ENCODE measurements around the gene RIMKLB. TPM values are rescaled to one million over a fixed set of nuclear protein-coding genes. Genes with fewer than 3 reads are reported as not detected.
"Not testable (repeated sequence)": the region's sequence is repeated elsewhere in the genome, so short reads cannot be mapped to it uniquely, and the experiment has no call there.

The RIMKLB gene
- polyA plus RNA-seq, 3 donors, result 1.0 to 6.6 (median 1.2) TPM

DNA sequence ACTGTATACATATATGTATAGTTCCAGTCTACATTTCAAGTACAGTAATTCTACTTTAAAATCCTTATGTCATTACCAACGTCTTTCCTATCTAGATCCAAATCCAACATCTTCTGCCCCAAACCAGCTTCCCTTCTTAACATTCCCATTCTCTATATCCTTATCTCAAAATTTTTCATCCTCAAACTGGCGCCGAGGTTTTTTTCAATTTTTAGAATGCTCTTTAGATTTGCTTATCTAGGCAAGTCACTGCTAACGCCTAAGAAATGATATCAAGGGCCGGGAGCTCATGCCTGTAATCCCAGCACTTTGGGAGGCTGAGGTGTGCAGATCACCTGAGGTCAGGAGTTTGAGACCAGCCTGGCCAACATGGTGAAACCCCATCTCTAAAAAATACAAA, 48.3 kb downstream of the RIMKLB start:
- no peak overlapping the region for H2AFZ ChIP-seq (ENCODE audit: insufficient read depth, low read depth, low read length, poor library complexity, severe bottlenecking)
- 83% methylated on average over 1 of the region's 5 CpGs for WGBS (ENCODE audit: insufficient coverage)
- DNase-seq, result no peak
- TF ChIP-seq, protein P1, sequence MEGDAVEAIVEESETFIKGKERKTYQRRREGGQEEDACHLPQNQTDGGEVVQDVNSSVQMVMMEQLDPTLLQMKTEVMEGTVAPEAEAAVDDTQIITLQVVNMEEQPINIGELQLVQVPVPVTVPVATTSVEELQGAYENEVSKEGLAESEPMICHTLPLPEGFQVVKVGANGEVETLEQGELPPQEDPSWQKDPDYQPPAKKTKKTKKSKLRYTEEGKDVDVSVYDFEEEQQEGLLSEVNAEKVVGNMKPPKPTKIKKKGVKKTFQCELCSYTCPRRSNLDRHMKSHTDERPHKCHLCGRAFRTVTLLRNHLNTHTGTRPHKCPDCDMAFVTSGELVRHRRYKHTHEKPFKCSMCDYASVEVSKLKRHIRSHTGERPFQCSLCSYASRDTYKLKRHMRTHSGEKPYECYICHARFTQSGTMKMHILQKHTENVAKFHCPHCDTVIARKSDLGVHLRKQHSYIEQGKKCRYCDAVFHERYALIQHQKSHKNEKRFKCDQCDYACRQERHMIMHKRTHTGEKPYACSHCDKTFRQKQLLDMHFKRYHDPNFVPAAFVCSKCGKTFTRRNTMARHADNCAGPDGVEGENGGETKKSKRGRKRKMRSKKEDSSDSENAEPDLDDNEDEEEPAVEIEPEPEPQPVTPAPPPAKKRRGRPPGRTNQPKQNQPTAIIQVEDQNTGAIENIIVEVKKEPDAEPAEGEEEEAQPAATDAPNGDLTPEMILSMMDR (IDR thresholded peaks at IDR 0.05), result no peak
- no peak overlapping the region for H3K4me2 ChIP-seq (replicated peaks; ENCODE audit: extremely low read depth, low read length, poor library complexity, severe bottlenecking)
- no peak overlapping the region for H3K4me3 ChIP-seq (replicated peaks in 1 of 3; ENCODE audit: low read depth in 2 of 3, low read length in 3 of 3)
- H3K79me2 ChIP-seq (ENCODE audit: insufficient read depth, low read length), result no peaks in the 10 kb centered on the region
- intact Hi-C loops (cut with micrococcal nuclease), result no loop called here
- H3K27me3 ChIP-seq (ENCODE audit: control insufficient read depth in 2 of 2, insufficient read depth in 2 of 2, low read length in 2 of 2), result no peaks in the 10 kb centered on the region
- H3K9me3 ChIP-seq (replicated peaks in 1 of 2; ENCODE audit: control insufficient read depth in 1 of 2, insufficient read depth in 1 of 2, low read length in 2 of 2), result no peaks in the 10 kb centered on the region
- Mint-ChIP-seq H3K36me3 (peaks cover 2 to 5% of the 10 kb centered on the region in 2 donors), H3K27ac (no peak overlapping the region), H3K9me3 (no peaks in the 10 kb centered on the region), H3K4me3 (no peak overlapping the region), H3K4me1 (peaks cover 5% of the 10 kb centered on the region), H3K27me3 (ENCODE audit: low read depth in 3 of 3) (no peaks in the 10 kb centered on the region)
- H3K9ac ChIP-seq (ENCODE audit: insufficient read depth, low read length, poor library complexity, severe bottlenecking), result no peak overlapping the region
- H3K36me3 ChIP-seq (replicated peaks in 1 of 2; ENCODE audit: control insufficient read depth in 1 of 2, insufficient read depth in 2 of 2, low read length in 2 of 2), result no peaks in the 10 kb centered on the region
- no peaks in the 10 kb centered on the region for H4K20me1 ChIP-seq (ENCODE audit: insufficient read depth, low read length)
- H3K27ac ChIP-seq (ENCODE audit: low read depth in 1 of 2, low read length in 2 of 2), result no peak overlapping the region
- no peaks in the 10 kb centered on the region for H3K4me1 ChIP-seq (ENCODE audit: control insufficient read depth in 1 of 2, insufficient read depth in 2 of 2, low read length in 2 of 2)

DNA sequence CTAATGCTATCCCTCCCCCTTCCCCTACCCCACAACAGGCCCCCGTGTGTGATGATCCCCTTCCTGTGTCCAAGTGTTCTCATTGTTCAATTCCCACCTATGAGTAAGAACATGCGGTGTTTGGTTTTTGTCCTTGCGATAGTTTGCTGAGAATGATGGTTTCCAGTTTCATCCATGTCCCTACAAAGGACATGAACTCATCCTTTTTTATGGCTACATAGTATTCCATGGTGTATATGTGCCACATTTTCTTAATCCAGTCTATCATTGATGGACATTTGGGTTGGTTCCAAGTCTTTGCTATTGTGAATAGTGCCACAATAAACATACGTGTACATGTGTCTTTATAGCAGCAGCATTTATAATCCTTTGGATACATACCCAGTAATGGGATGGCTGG, 62.3 kb downstream of the RIMKLB start:
- H3K4me3 ChIP-seq (replicated peaks in 1 of 3; ENCODE audit: low read depth in 2 of 3, low read length in 3 of 3); DNase-seq; H3K27ac Mint-ChIP-seq; H3K9me3 Mint-ChIP-seq; H3K9me3 ChIP-seq (replicated peaks in 1 of 2; ENCODE audit: control insufficient read depth in 1 of 2, insufficient read depth in 1 of 2, low read length in 2 of 2); H3K27me3 Mint-ChIP-seq (ENCODE audit: low read depth in 3 of 3); H4K20me1 ChIP-seq (ENCODE audit: insufficient read depth, low read length); H3K79me2 ChIP-seq (ENCODE audit: insufficient read depth, low read length); H3K4me3 Mint-ChIP-seq; H3K4me1 ChIP-seq (ENCODE audit: control insufficient read depth in 1 of 2, insufficient read depth in 2 of 2, low read length in 2 of 2); H3K36me3 ChIP-seq (replicated peaks in 1 of 2; ENCODE audit: control insufficient read depth in 1 of 2, insufficient read depth in 2 of 2, low read length in 2 of 2); H3K27ac ChIP-seq (ENCODE audit: low read depth in 1 of 2, low read length in 2 of 2); H3K27me3 ChIP-seq (ENCODE audit: control insufficient read depth in 2 of 2, insufficient read depth in 2 of 2, low read length in 2 of 2); intact Hi-C loops (cut with micrococcal nuclease); H3K4me2 ChIP-seq (replicated peaks; ENCODE audit: extremely low read depth, low read length, poor library complexity, severe bottlenecking); H3K4me1 Mint-ChIP-seq; H3K9ac ChIP-seq (ENCODE audit: insufficient read depth, low read length, poor library complexity, severe bottlenecking); H2AFZ ChIP-seq (ENCODE audit: insufficient read depth, low read depth, low read length, poor library complexity, severe bottlenecking): not testable (repeated sequence)
- H3K36me3 Mint-ChIP-seq, result peaks cover 10 to 13% of the 10 kb centered on the region in 2 donors
- WGBS (ENCODE audit: insufficient coverage), result no CpG with 5 or more reads among the region's 4 CpGs

DNA sequence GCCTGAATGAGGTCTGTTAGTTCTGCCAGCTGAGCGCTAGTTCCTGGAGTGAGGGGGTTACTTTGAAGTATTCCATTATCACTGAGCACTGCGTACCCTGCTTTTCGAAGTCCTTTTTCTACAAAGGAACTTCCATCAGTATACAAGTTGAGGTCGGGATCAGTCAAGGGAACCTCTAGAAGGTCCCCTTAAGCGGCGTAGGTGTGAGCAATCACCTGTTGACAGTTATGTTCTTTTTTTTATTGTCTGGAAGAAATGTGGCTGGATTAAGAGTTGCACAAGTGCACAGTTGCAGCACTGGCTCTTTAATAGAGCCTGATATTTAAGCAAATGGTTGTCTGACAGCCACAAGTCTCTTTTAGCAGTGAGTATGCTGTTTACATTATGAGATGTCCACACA, 64.9 kb downstream of the RIMKLB start:
- not testable (repeated sequence) for H3K27ac ChIP-seq (ENCODE audit: low read depth in 1 of 2, low read length in 2 of 2); H3K27ac Mint-ChIP-seq
- 83% methylated on average over 2 of the region's 6 CpGs for WGBS (ENCODE audit: insufficient coverage)

DNA sequence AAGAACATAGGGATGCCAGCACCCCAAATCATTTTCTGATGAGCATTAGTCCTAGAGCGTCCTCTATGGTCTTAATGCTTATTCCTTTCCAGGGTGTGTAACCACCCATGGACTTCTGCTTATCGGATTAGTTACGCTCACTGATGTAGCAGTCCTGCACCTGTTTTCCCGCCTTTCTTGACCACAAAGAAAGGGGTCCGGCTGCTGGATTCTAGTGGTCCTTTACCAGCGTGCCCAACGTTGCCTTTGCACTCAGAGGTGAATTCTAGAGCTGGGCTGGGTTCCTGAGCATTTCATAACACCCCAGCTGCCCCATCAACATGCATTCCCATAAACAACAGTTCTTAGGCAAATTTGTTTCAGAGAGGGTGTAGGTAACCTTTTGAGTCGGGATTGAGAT, 68.3 kb downstream of the RIMKLB start:
- H3K27me3 Mint-ChIP-seq (ENCODE audit: low read depth in 3 of 3); H3K36me3 Mint-ChIP-seq; H3K27ac Mint-ChIP-seq; H3K4me2 ChIP-seq (replicated peaks; ENCODE audit: extremely low read depth, low read length, poor library complexity, severe bottlenecking); H3K4me3 Mint-ChIP-seq; H3K79me2 ChIP-seq (ENCODE audit: insufficient read depth, low read length); H3K27ac ChIP-seq (ENCODE audit: low read depth in 1 of 2, low read length in 2 of 2); H2AFZ ChIP-seq (ENCODE audit: insufficient read depth, low read depth, low read length, poor library complexity, severe bottlenecking); DNase-seq; H3K9me3 Mint-ChIP-seq; H4K20me1 ChIP-seq (ENCODE audit: insufficient read depth, low read length); H3K9ac ChIP-seq (ENCODE audit: insufficient read depth, low read length, poor library complexity, severe bottlenecking); H3K9me3 ChIP-seq (replicated peaks in 1 of 2; ENCODE audit: control insufficient read depth in 1 of 2, insufficient read depth in 1 of 2, low read length in 2 of 2); H3K4me1 ChIP-seq (ENCODE audit: control insufficient read depth in 1 of 2, insufficient read depth in 2 of 2, low read length in 2 of 2); H3K4me3 ChIP-seq (replicated peaks in 1 of 3; ENCODE audit: low read depth in 2 of 3, low read length in 3 of 3); H3K36me3 ChIP-seq (replicated peaks in 1 of 2; ENCODE audit: control insufficient read depth in 1 of 2, insufficient read depth in 2 of 2, low read length in 2 of 2); H3K4me1 Mint-ChIP-seq; intact Hi-C loops (cut with micrococcal nuclease); H3K27me3 ChIP-seq (ENCODE audit: control insufficient read depth in 2 of 2, insufficient read depth in 2 of 2, low read length in 2 of 2): not testable (repeated sequence)
- 100% methylated on average over 2 of the region's 8 CpGs for WGBS (ENCODE audit: insufficient coverage)

More for the DNA sequence above, 64.9 kb downstream of the RIMKLB start:
- H3K27me3 ChIP-seq (ENCODE audit: control insufficient read depth in 2 of 2, insufficient read depth in 2 of 2, low read length in 2 of 2); H4K20me1 ChIP-seq (ENCODE audit: insufficient read depth, low read length); H3K4me1 Mint-ChIP-seq; H3K4me2 ChIP-seq (replicated peaks; ENCODE audit: extremely low read depth, low read length, poor library complexity, severe bottlenecking); H3K27me3 Mint-ChIP-seq (ENCODE audit: low read depth in 3 of 3); H3K36me3 Mint-ChIP-seq; intact Hi-C loops (cut with micrococcal nuclease); H2AFZ ChIP-seq (ENCODE audit: insufficient read depth, low read depth, low read length, poor library complexity, severe bottlenecking); H3K9me3 Mint-ChIP-seq; H3K9me3 ChIP-seq (replicated peaks in 1 of 2; ENCODE audit: control insufficient read depth in 1 of 2, insufficient read depth in 1 of 2, low read length in 2 of 2); H3K4me3 ChIP-seq (replicated peaks in 1 of 3; ENCODE audit: low read depth in 2 of 3, low read length in 3 of 3); H3K4me1 ChIP-seq (ENCODE audit: control insufficient read depth in 1 of 2, insufficient read depth in 2 of 2, low read length in 2 of 2); H3K9ac ChIP-seq (ENCODE audit: insufficient read depth, low read length, poor library complexity, severe bottlenecking); H3K36me3 ChIP-seq (replicated peaks in 1 of 2; ENCODE audit: control insufficient read depth in 1 of 2, insufficient read depth in 2 of 2, low read length in 2 of 2); H3K4me3 Mint-ChIP-seq; DNase-seq; H3K79me2 ChIP-seq (ENCODE audit: insufficient read depth, low read length): not testable (repeated sequence)

Data from CD14-positive monocyte (primary cell).